CD1c-positive myeloid dendritic cell (primary cell): ENCODE data around the gene PLOD1.
A peak's percentile ranks its signal among the peaks of the same experiment; 100 is the strongest.
"Not testable (repeated sequence)": the region's sequence is repeated elsewhere in the genome, so short reads cannot be mapped to it uniquely, and the experiment has no call there.

Experiments
- DNase-seq: peaks from one replicate; pipeline ENCODE4 v3.0.0-alpha.2; 2016; ENCODE audit errors: extremely low spot score

Gene PLOD1

GRCh38 chr1:12005488-12006166, 71.1 kb downstream of the PLOD1 start:
- DNase-seq = no peak

- DNase-seq = peak; percentile 2
Measured at GRCh38 chr1:12006167-12006921, 71.8 kb downstream of the PLOD1 start.

- no peak for DNase-seq
Measured at GRCh38 chr1:12007204-12007603, 72.7 kb downstream of the PLOD1 start.

GRCh38 chr1:12008355-12008754, 73.8 kb downstream of the PLOD1 start:
- DNase-seq = not testable (repeated sequence)

GRCh38 chr1:12009318-12009947, 74.9 kb downstream of the PLOD1 start:
- no peak for DNase-seq

- DNase-seq = no peak
Measured at GRCh38 chr1:12010746-12011570, 76.4 kb downstream of the PLOD1 start.

- DNase-seq = no peak
Measured at GRCh38 chr1:12011998-12012397, 77.5 kb downstream of the PLOD1 start.

- no peak for DNase-seq
Measured at GRCh38 chr1:12012560-12013316, 78.2 kb downstream of the PLOD1 start.

- no peak for DNase-seq
Measured at GRCh38 chr1:12014141-12014991, 79.8 kb downstream of the PLOD1 start.

GRCh38 chr1:12015001-12015491, 80.5 kb downstream of the PLOD1 start:
- DNase-seq = no peak

GRCh38 chr1:12015499-12015898, 81.0 kb downstream of the PLOD1 start:
- no peak for DNase-seq

GRCh38 chr1:12016182-12016581, 81.7 kb downstream of the PLOD1 start:
- no peak for DNase-seq

- DNase-seq = peak; percentile 78
Measured at GRCh38 chr1:12019858-12020509, 85.5 kb downstream of the PLOD1 start.

GRCh38 chr1:12021616-12022015, 87.1 kb downstream of the PLOD1 start:
- DNase-seq = no peak

- no peak for DNase-seq
Measured at GRCh38 chr1:12022036-12022435, 87.5 kb downstream of the PLOD1 start.
